GM12872 (cell line): ENCODE results near the gene MBD3L4.
"Not testable (repeated sequence)": the region's sequence is repeated elsewhere in the genome, so short reads cannot be mapped to it uniquely, and the experiment has no call there.

ENCODE experiments used
- CTCF ChIP-seq: IDR thresholded peaks from 3 replicates; pipeline ENCODE4 v1.5.1; 2011; ENCODE audit warnings: low read depth, mild to moderate bottlenecking, low read length, moderate library complexity; ENCODE audit not compliant: insufficient read depth

MBD3L4 gene

GRCh38 chr19:7040079-7040478, at the start of gene MBD3L4:
Gene MBD3L4 (minus strand): TSS chr19:7040179. CDS start chr19:7040144, 35 bp downstream.
- TF ChIP-seq CTCF = not testable (repeated sequence)

- no peak for TF ChIP-seq CTCF
Measured at GRCh38 chr19:7088999-7089398, 49.0 kb upstream of the MBD3L4 start.

GRCh38 chr19:7083076-7083956, 43.3 kb upstream of the MBD3L4 start:
- TF ChIP-seq CTCF = no peak

GRCh38 chr19:7078008-7078407, 38.0 kb upstream of the MBD3L4 start:
- no peak for TF ChIP-seq CTCF

- TF ChIP-seq CTCF = no peak
Measured at GRCh38 chr19:7076151-7076550, 36.2 kb upstream of the MBD3L4 start.

- no peak for TF ChIP-seq CTCF
Measured at GRCh38 chr19:7074705-7075282, 34.8 kb upstream of the MBD3L4 start.

GRCh38 chr19:7072541-7072940, 32.6 kb upstream of the MBD3L4 start:
- no peak for TF ChIP-seq CTCF
